Neural progenitor cell (in vitro differentiated cells): Measurements from ENCODE around the gene CARTPT.

ENCODE experiments used
- EZH2 ChIP-seq: fragments of 200-600 bp; sonication (generic); IDR thresholded peaks from 2 replicates; pipeline ENCODE4 v1.6.1; 2017; ENCODE audit warnings: antibody characterized with exemption, mild to moderate bottlenecking, moderate library complexity
- EZH2phosphoT487 ChIP-seq: fragments of 200-600 bp; sonication (generic); IDR thresholded peaks from 2 replicates; pipeline ENCODE4 v1.6.1; 2017; ENCODE audit warnings: antibody characterized with exemption
- TF ChIP-seq, protein P1 (sequence below): fragments of 200-600 bp; sonication (generic); IDR thresholded peaks from 2 replicates; pipeline ENCODE4 v1.5.1; 2017; ENCODE audit warnings: antibody characterized with exemption, mild to moderate bottlenecking

- TF ChIP-seq EZH2 (no peak), EZH2phosphoT487 (no peak)
- TF ChIP-seq, protein P1, sequence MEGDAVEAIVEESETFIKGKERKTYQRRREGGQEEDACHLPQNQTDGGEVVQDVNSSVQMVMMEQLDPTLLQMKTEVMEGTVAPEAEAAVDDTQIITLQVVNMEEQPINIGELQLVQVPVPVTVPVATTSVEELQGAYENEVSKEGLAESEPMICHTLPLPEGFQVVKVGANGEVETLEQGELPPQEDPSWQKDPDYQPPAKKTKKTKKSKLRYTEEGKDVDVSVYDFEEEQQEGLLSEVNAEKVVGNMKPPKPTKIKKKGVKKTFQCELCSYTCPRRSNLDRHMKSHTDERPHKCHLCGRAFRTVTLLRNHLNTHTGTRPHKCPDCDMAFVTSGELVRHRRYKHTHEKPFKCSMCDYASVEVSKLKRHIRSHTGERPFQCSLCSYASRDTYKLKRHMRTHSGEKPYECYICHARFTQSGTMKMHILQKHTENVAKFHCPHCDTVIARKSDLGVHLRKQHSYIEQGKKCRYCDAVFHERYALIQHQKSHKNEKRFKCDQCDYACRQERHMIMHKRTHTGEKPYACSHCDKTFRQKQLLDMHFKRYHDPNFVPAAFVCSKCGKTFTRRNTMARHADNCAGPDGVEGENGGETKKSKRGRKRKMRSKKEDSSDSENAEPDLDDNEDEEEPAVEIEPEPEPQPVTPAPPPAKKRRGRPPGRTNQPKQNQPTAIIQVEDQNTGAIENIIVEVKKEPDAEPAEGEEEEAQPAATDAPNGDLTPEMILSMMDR, result no peak
Observed at GRCh38 chr5:71681296-71681695, 37.8 kb upstream of the CARTPT start.
